Neural cell (in vitro differentiated cells): ENCODE results near the gene NOX4. TPM values are rescaled to one million over a fixed set of nuclear protein-coding genes. Genes with fewer than 3 reads are reported as not detected.
"Not testable (repeated sequence)": the region's sequence is repeated elsewhere in the genome, so short reads cannot be mapped to it uniquely, and the experiment has no call there.

ENCODE experiments used
- H2AFZ ChIP-seq: fragments of 200-600, 300-800 bp; sonication (generic), shearing (Covaris generic); 2 replicates; pipeline ENCODE4 v1.6.0; 2014; ENCODE audit warnings: low read depth, mild to moderate bottlenecking, antibody characterized with exemption, low read length, moderate library complexity
- H3F3A ChIP-seq: fragments of 200-600 bp; shearing (Covaris generic); 2 replicates; pipeline ENCODE4 v1.6.1; 2016; ENCODE audit warnings: mild to moderate bottlenecking, moderate library complexity, mixed read lengths, antibody characterized with exemption, low read length; ENCODE audit not compliant: insufficient read depth, poor library complexity, severe bottlenecking
- H3K27ac ChIP-seq: fragments of 200-600, 300-800 bp; sonication (generic), shearing (Covaris generic); 2 replicates; pipeline ENCODE4 v1.5.1; 2014; ENCODE audit warnings: mild to moderate bottlenecking, low read length, moderate library complexity
- H3K27me3 ChIP-seq: fragments of 300-800, 200-600 bp; sonication (generic), shearing (Covaris generic); 2 replicates; pipeline ENCODE4 v1.6.0; 2014; ENCODE audit warnings: mild to moderate bottlenecking, low read depth, low read length, moderate library complexity; ENCODE audit not compliant: insufficient read depth
- H3K36me3 ChIP-seq: fragments of 300-800, 200-600 bp; sonication (generic), shearing (Covaris generic); 2 replicates; pipeline ENCODE4 v1.5.1; 2014; ENCODE audit warnings: mild to moderate bottlenecking, antibody characterized with exemption, low read length, moderate library complexity; ENCODE audit not compliant: insufficient read depth
- H3K4me2 ChIP-seq: fragments of 300-800, 200-600 bp; sonication (generic), shearing (Covaris generic); 2 replicates; pipeline ENCODE4 v1.6.0; 2014; ENCODE audit warnings: mild to moderate bottlenecking, low read length
- H3K4me3 ChIP-seq: fragments of 300-800, 200-600 bp; sonication (generic), shearing (Covaris generic); 2 replicates; pipeline ENCODE4 v1.5.1; 2014; ENCODE audit warnings: mild to moderate bottlenecking, low read length, moderate library complexity
- H3K79me2 ChIP-seq: fragments of 200-600 bp; shearing (Covaris generic); replicated peaks from 2 replicates; pipeline ENCODE4 v1.6.0; 2014; ENCODE audit warnings: mild to moderate bottlenecking, low read length, moderate library complexity; ENCODE audit not compliant: insufficient read depth
- H3K9ac ChIP-seq: fragments of 300-800, 200-600 bp; sonication (generic), shearing (Covaris generic); 2 replicates; pipeline ENCODE4 v1.6.1; 2016; ENCODE audit warnings: mild to moderate bottlenecking, low read length, mixed read lengths
- H3K9me2 ChIP-seq: fragments of 200-600 bp; shearing (Covaris generic); 2 replicates; pipeline ENCODE4 v1.6.1; 2016; ENCODE audit warnings: mild to moderate bottlenecking, low read length, mixed read lengths; ENCODE audit not compliant: insufficient read depth
- H3K9me3 ChIP-seq: fragments of 200-600, 300-800 bp; sonication (generic), shearing (Covaris generic); 2 replicates; pipeline ENCODE4 v1.6.1; 2016; ENCODE audit warnings: mild to moderate bottlenecking, mixed run types, low read length, moderate library complexity, mixed read lengths
- H4K20me1 ChIP-seq: fragments of 200-600 bp; shearing (Covaris generic); 2 replicates; pipeline ENCODE4 v1.6.1; 2016; ENCODE audit warnings: mild to moderate bottlenecking, mixed run types; ENCODE audit not compliant: insufficient read depth
- EZH2 ChIP-seq: fragments of 200-600, 300-800 bp; shearing (Covaris generic), sonication (generic); IDR thresholded peaks from 2 replicates; pipeline ENCODE4 v1.6.1; 2014; ENCODE audit warnings: antibody characterized with exemption, low read length, borderline replicate concordance, mild to moderate bottlenecking; ENCODE audit not compliant: insufficient read depth, poor library complexity, severe bottlenecking
- POLR2AphosphoS5 ChIP-seq: IDR thresholded peaks from 2 replicates; pipeline ENCODE4 v1.6.1; 2012
- RAD21 ChIP-seq: fragments of 450-650 bp; conservative IDR thresholded peaks from 2 replicates; pipeline ENCODE4 v1.6.1; 2014; ENCODE audit warnings: antibody characterized with exemption, mild to moderate bottlenecking, moderate library complexity
- SMC3 ChIP-seq: fragments of 450-650 bp; conservative IDR thresholded peaks from 2 replicates; pipeline ENCODE4 v1.6.1; 2014; ENCODE audit warnings: antibody characterized with exemption, mild to moderate bottlenecking, moderate library complexity; ENCODE audit not compliant: poor library complexity
- TAF1 ChIP-seq: IDR thresholded peaks from 2 replicates; pipeline ENCODE4 v1.6.1; 2012; ENCODE audit warnings: low read depth
- polyA plus RNA-seq: library from polyadenylated mRNA; depleted of rRNA; stranded (reverse); fragments of >200 nt; gene quantifications from 2 replicates; pipeline ENCODE4 v1.2.3, GENCODE V29; 2014
- TF ChIP-seq, protein P1 (sequence below): IDR thresholded peaks from 2 replicates; pipeline ENCODE4 v1.6.1; 2012; ENCODE audit warnings: borderline replicate concordance
- TF ChIP-seq, protein P2 (sequence below): fragments of 450-650 bp; IDR thresholded peaks from 2 replicates; pipeline ENCODE4 v1.5.1; 2014; ENCODE audit warnings: antibody characterized with exemption, mild to moderate bottlenecking, moderate library complexity; ENCODE audit not compliant: poor library complexity, severe bottlenecking

The NOX4 gene
- polyA plus RNA-seq, 1 donor from 2014 or later: 0.71 TPM

DNA sequence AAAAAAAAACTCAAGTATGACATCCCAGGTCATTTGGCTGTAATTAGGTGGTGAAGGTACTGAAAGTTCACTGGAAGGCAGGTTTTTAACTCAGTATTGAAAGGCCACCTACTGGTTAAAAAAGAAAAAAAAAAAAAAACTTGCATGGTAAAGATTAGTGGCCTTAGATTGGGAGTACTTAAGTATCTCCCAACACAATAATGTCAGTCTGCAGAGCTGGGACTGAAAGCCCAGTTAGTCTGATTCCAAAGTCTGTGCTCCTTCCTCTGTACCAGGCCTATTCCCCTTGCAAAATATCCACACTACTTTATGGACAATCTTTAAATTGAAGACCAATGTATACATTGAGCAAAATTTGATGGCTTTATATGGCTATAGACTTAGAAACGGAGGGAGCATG, 85.5 kb downstream of the NOX4 start:
- no peak overlapping the region for H3K27ac ChIP-seq
- H4K20me1 ChIP-seq: no peaks in the 10 kb centered on the region
- no peak overlapping the region for H3K4me2 ChIP-seq
- H3K9me2 ChIP-seq: no peaks in the 10 kb centered on the region
- no peak for TF ChIP-seq POLR2AphosphoS5
- no peak for TF ChIP-seq TAF1
- TF ChIP-seq, protein P1, sequence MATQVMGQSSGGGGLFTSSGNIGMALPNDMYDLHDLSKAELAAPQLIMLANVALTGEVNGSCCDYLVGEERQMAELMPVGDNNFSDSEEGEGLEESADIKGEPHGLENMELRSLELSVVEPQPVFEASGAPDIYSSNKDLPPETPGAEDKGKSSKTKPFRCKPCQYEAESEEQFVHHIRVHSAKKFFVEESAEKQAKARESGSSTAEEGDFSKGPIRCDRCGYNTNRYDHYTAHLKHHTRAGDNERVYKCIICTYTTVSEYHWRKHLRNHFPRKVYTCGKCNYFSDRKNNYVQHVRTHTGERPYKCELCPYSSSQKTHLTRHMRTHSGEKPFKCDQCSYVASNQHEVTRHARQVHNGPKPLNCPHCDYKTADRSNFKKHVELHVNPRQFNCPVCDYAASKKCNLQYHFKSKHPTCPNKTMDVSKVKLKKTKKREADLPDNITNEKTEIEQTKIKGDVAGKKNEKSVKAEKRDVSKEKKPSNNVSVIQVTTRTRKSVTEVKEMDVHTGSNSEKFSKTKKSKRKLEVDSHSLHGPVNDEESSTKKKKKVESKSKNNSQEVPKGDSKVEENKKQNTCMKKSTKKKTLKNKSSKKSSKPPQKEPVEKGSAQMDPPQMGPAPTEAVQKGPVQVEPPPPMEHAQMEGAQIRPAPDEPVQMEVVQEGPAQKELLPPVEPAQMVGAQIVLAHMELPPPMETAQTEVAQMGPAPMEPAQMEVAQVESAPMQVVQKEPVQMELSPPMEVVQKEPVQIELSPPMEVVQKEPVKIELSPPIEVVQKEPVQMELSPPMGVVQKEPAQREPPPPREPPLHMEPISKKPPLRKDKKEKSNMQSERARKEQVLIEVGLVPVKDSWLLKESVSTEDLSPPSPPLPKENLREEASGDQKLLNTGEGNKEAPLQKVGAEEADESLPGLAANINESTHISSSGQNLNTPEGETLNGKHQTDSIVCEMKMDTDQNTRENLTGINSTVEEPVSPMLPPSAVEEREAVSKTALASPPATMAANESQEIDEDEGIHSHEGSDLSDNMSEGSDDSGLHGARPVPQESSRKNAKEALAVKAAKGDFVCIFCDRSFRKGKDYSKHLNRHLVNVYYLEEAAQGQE: no peak
- H3K79me2 ChIP-seq: no peaks in the 10 kb centered on the region
- H2AFZ ChIP-seq: no peak overlapping the region
- no peaks in the 10 kb centered on the region for H3K9me3 ChIP-seq
- H3F3A ChIP-seq: no peaks in the 10 kb centered on the region
- H3K27me3 ChIP-seq: no peaks in the 10 kb centered on the region
- H3K4me3 ChIP-seq: no peak overlapping the region
- no peak overlapping the region for H3K9ac ChIP-seq
- H3K36me3 ChIP-seq: no peaks in the 10 kb centered on the region

DNA sequence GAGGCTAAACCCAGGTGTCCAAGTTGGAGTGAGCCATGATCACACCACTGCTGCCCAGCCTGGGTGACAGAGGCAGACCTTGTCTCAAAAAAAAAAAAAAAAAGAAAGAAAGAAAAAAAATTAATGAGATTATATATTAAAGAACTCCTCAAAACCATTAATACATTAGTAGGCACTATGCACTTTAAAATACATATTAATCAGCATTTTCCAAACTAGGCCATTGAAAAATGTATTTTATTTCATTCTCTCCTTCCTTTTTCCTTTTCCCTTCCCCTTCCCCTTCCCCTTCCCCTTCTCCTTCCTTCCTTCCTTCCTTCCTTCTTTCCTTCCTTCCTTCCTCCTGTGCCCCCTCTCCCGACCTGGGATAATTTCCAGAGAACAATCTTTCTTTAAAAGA, 99.5 kb downstream of the NOX4 start:
- H3F3A ChIP-seq, H3K79me2 ChIP-seq, H2AFZ ChIP-seq, H3K9me3 ChIP-seq, H3K27me3 ChIP-seq, H4K20me1 ChIP-seq, H3K9me2 ChIP-seq, H3K9ac ChIP-seq, H3K36me3 ChIP-seq, H3K4me3 ChIP-seq, H3K4me2 ChIP-seq, H3K27ac ChIP-seq: not testable (repeated sequence)

DNA sequence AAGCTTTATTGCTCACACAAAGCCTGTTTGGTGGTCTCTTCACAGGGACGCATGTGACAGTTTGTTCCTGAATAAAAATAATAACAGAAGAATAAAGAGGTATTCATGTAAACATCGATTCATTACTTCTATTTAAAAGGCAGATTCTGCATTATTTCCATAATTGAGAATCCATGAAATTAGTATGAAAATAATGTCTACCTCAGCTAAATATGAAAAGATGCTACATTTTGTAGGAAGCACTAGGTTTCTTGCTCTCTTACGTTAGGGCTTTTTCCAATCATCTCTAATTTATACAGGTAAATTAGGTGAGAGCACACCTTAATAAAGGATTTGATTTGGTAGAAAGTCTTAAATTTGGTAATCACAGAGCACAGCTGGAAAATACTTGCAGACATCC, 103.7 kb downstream of the NOX4 start:
- H3K4me2 ChIP-seq, H3K9me3 ChIP-seq, H3F3A ChIP-seq, H2AFZ ChIP-seq, H3K27me3 ChIP-seq, H3K79me2 ChIP-seq, H3K27ac ChIP-seq, H4K20me1 ChIP-seq, H3K36me3 ChIP-seq, H3K4me3 ChIP-seq, H3K9me2 ChIP-seq, H3K9ac ChIP-seq: not testable (repeated sequence)

DNA sequence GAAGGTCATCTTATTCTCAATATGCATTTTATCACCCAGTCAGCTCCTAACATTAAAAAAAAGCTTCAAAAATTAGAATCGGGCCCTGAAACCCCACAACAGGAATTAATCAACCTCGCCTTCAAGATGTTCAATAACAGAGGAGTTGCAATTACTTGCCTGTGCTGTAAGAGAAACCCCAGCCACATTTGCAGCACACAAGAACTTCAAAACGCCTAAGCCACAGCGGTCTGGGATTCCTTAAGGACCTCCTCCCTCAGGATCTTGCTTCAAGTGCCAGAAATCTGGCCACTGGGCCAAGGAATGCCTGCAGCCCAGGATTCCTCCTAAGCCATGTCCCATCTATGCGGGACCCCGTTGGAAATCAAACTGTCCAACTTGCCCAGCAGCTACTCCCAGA, 108.2 kb downstream of the NOX4 start:
- not testable (repeated sequence) for H3K27me3 ChIP-seq, H2AFZ ChIP-seq, H3K9me2 ChIP-seq, H3K27ac ChIP-seq, H3K79me2 ChIP-seq, H3K4me3 ChIP-seq, H3F3A ChIP-seq, H3K9me3 ChIP-seq, H3K36me3 ChIP-seq, H3K4me2 ChIP-seq, H4K20me1 ChIP-seq, H3K9ac ChIP-seq

DNA sequence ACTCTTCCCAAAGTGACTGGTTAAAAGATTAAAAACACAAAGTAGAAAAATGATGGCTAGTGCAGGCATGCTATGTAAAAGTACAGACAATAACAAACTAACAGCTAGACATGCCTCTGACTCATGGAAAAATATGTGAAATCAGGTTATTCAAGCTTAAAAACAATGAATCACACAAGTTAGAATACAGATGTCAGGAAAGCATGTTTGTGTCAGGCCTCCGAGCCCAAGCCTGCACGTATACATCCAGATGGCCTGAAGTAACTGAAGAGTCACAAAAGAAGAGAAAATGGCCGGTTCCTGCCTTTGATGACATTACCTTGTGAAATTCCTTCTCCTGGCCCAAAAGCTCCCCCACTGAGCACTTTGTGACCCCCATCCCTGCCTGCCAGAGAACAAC, 110.1 kb downstream of the NOX4 start:
- H3K9me2 ChIP-seq: no peaks in the 10 kb centered on the region
- H3K9ac ChIP-seq: no peak overlapping the region
- H3K27me3 ChIP-seq: no peaks in the 10 kb centered on the region
- H3K27ac ChIP-seq: no peak overlapping the region
- no peak overlapping the region for H3K4me2 ChIP-seq
- H3K79me2 ChIP-seq: no peaks in the 10 kb centered on the region
- H3F3A ChIP-seq: no peaks in the 10 kb centered on the region
- no peaks in the 10 kb centered on the region for H4K20me1 ChIP-seq
- H2AFZ ChIP-seq: no peak overlapping the region
- no peaks in the 10 kb centered on the region for H3K36me3 ChIP-seq
- H3K9me3 ChIP-seq: no peaks in the 10 kb centered on the region
- H3K4me3 ChIP-seq: no peak overlapping the region
- TF ChIP-seq, protein P1: no peak
- TF ChIP-seq POLR2AphosphoS5 (no peak), EZH2 (no peak), RAD21 (no peak), SMC3 (no peak), TAF1 (no peak)
- TF ChIP-seq, protein P2, sequence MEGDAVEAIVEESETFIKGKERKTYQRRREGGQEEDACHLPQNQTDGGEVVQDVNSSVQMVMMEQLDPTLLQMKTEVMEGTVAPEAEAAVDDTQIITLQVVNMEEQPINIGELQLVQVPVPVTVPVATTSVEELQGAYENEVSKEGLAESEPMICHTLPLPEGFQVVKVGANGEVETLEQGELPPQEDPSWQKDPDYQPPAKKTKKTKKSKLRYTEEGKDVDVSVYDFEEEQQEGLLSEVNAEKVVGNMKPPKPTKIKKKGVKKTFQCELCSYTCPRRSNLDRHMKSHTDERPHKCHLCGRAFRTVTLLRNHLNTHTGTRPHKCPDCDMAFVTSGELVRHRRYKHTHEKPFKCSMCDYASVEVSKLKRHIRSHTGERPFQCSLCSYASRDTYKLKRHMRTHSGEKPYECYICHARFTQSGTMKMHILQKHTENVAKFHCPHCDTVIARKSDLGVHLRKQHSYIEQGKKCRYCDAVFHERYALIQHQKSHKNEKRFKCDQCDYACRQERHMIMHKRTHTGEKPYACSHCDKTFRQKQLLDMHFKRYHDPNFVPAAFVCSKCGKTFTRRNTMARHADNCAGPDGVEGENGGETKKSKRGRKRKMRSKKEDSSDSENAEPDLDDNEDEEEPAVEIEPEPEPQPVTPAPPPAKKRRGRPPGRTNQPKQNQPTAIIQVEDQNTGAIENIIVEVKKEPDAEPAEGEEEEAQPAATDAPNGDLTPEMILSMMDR: no peak
